ENCODE data around the gene TTC39A.

DNA sequence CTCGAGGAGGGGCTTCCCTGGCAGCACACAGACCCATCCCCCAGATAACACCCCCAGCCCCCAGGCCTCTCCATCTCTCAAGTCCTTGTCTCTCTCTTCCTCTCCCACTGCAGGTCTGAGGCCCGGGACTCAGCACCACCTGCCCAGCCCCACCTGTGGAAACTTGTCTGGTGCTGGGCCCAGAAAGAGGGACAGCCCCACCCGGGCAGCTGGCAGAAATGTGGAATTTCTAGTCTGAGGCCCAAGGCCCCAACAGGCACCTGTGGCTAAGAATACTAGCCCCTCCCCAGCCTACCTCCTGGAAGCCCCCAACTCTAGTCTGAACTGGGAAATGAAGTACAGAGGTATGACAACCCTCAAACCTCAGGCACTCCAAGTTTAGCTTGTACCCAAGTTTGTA is 15.4 kb downstream of the TTC39A start:
- no peak for TF ChIP-seq YY1 (IDR thresholded peaks at IDR 0.05; ENCODE audit: insufficient read depth, insufficient read length)
- TF ChIP-seq SUZ12 (IDR thresholded peaks at IDR 0.05; ENCODE audit: extremely low read depth, insufficient read depth, insufficient read length), result no peak

All from NT2/D1 (cell line).